ENCODE data around the gene SPEN.

SPEN gene

DNA sequence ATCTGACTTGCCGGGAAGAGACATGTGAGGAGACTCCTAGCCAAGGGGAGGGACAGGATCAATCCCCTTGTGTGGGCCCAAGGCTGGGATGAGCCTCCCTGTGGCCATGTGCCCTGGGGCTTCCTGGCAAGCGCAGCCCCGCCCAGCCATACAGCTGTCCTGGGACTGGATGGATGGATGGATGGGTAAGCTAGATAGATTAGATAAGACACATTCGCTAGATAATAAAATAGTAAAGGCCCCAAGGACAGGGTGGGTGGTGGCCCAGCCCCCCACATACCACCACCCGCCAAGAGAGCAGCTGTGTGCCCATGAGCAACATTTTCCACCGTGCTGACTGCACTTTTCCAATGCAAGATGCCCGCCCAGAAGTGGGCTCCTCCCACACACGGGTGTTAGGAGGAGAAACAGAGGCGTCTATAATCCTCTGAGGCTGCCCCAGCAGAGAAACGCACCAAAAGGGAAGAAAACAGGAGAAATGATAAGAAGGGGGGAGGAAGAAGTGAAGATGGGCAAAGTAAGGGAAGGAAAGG, 103.3 kb downstream of the SPEN start:
- no peak for DNase-seq

DNA sequence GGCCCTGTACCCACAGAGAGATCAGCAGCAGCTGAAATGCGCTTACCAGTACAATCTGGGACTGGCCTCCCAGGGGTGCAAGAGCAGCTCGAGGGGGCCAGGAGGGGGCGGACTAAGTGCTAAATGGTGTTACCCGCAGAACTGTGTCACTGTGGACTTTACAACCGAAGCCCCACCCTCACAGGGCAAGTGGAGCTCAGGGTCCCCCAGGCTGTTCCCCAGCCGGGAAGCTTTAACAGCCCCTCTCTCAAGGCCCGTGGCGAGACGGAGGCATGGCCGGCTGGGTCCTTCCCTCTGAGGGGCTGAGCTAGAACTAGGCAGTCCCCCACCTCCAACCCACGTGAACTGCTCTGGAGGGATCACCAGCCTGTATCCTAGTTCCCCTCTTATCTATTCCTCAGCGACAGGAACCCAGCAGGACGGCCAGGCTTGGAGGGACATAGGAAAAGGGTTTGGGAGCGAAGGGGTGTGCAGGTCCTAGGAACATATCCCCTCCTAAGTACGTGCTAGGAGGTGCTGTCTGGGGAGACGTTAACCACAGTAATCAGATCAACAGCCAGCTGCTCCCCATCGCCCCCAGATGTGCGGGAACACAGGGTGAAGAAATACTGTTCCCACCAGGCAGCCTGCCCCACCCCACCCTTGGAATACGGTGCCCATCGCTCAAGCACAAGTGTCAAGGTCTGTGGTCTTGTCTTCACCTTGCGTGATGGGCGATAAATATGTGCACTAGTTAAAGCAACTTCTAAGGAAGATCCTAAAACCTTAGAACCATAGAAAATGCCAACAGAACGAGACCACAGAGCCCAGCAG, 104.0 kb downstream of the SPEN start:
- peak; percentile 31 for DNase-seq

DNA sequence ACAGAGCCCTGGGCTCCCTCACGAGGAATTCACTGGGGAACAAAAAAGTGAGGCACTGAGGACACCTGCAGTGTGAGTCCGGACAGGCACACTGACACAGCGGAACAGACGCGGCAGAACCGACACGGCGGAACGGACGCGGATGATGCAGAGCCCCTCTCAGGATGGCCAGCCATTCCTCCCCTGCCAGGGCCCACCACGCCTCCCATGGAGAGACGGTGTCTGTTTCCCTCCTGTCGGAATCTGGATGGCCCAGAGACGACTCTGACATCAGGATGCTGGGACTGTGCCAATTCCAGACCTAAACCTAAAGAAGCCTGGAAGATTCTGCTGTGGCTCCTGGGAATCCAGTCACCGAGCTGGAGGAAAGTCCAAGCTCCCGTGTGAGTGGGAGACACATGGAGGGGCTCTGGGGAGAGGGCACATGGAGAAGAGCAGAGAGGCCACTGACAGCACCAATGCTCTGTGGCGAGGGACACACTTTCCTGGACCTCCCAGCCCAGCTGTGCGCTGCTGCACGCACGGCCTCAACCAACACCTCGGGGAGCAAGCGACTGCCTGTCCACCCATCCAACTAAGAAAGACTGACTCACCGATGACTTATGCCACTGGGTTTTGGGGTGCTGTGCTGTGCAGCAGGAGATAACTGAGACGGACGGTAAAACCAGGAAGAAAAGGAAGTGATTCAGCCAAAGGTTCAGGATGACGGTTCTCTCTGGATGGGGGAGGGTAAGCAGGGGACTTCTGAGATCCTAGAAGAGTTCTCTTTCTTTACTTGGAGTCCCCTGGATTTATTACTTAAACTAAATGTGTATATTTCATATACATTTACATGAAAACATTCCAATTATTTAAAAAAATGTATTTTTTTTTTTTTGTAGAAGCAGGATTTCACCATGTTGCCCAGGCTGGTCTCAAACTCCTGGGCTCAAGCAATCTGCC, 105.1 kb downstream of the SPEN start:
- DNase-seq, result no peak

DNA sequence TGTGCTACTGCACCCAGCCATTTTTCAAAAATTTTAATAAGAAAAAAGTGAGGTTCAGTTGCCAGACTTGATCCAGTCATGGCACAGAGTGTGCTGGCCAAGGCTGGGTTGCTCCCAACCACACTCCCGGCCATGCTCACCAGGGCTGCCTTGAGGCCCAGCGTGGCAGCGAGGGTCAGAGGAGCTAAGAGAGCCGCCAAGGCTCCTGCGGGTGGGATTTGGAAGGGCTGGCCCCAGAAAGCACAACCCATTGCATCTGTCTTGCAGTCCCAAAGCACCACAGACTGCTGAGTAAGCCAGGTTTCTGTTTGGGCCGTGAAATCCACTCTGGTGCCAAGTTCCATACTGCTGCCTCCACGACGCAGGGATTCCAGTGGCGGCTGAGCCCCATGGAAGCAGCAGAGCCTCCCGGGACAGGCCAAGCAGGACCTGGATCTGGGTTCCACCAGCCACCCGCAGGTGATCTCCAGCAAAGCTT, 105.8 kb downstream of the SPEN start:
- DNase-seq, result no peak

DNA sequence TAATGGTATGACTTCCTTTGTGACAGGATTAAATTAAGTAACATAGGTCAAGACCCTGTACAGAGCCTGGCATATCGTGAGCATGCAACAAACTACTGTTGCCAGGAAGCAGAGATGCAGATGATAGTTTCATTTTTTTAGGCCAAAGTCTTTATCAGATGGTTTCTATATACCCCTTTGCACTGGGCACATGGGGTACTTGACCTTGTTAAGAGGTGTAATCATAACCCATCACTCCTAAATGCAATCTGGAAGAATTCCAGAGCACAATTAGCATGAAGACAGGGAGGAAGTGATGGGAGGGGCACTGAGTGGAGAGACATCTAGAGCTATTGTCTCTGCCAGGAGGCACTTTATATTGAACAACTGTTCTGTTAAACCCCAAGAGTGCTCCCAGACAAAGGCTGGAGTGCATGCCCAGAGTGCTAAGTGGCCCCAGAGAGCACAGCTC, 106.3 kb downstream of the SPEN start:
- no peak for DNase-seq

DNA sequence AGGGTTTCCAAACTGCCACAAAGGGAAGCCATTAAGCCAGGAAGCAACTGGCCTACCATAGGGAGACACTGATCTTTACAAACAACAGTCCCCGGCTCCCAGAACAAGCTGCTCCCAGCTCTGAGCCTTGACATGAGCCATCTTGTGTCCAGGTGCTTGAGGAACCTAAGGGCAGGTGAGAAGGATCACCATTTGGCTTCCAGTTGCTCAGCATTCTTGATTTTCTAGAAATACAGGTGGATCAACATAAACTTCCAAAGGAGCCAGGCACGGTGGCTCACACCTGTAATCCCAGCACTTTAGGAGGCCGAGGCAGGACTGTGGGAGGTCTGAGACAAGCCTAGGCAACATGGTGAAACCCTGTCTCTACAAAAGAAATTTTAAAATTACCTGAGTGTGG, 106.8 kb downstream of the SPEN start:
- DNase-seq, result no peak

DNA sequence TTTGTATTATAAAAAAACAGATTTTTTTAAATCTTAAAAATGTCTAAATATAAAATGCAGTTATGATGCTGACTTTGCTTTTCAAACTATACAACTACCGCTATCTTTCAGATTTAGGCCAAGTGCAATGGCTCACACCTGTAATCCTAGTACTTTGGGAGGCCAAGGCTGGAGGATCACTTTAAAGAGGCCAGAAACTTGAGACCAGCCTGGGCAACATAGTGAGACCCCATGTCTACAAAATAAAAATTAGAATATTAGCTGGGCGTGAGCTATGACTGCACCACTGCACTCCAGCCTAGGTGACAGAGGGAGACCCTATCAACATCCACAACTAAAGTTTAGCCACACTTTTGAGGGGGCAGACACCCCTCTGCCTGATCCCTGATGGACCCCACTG, 108.0 kb downstream of the SPEN start:
- DNase-seq, result no peak

DNA sequence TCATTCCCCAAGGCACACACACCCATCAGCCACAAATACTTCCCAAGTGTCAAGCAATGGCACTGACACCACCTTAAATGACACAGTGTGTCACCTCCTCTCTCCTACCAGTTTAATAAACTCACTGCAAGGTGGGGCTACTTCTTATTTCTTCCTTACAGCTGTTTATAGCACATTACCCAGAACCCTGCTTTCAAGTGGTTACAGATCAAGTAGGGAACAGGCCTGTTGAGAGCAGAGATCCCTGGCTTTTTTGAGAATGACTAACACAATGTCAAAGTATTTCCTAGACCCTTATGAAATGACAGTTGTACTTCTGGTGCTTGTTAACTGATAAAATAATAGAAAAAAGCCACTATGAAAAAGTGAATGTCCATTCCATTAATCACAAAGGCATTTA, 108.6 kb downstream of the SPEN start:
- DNase-seq, result no peak

DNA sequence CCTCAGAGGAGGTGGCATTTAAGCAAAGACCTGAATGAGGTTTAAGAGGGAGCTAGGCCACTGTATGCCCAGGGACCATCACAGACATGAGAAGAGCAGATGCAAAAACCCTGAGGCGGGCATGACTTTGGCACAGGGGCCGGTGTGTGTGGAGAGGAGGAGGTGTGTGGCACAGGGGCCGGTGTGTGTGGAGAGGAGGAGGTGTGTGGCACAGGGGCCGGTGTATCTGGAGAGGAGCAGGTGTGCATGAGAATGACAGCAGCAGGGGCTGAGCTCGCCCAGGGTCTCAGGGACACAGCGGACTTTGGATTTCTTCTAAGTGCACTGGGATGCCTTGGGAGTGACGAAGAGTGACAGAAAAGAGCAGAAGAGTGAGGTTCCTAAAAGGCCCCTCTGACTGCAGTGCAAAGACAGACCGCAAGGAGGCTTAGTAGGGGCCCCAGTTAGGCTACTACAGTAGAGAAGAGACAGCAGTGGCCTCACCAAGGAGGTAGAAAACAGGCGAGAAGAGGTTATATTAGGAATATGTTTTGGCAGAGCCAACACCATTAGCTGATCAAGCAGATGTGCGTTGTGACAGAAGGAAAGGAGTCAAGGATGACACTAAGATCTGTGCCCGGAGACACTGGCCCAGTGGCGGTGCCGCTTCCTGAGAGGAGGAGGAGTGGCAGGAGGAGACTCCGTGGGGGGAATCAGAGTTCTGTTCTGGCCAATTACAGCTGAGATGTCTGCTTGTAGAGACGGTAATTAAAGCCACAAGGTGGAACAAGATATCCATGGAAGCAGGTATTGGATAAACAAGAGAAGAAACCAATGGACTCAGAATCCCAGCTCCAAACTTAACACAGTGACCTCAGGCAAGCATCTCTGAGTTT, 110.0 kb downstream of the SPEN start:
- DNase-seq, result no peak

DNA sequence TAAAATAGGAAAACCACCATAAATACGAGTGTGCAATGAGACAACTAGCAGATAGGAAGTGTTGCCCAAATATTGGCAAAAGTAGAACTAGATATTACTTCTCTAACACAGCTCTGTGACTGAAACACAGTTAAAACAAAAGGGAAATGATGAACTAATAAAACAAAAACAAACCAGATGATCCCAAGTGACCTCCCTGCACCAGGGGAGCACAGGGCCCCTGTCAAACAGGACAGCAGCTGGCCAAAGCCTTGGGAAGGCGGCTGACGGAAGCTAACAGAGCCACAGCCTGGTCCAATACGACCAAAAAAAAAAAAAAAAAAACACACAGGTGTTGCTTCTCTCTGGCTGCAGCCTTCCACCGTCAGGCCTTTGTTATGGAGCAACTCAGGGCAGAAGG, 110.6 kb downstream of the SPEN start:
- no peak for DNase-seq

DNA sequence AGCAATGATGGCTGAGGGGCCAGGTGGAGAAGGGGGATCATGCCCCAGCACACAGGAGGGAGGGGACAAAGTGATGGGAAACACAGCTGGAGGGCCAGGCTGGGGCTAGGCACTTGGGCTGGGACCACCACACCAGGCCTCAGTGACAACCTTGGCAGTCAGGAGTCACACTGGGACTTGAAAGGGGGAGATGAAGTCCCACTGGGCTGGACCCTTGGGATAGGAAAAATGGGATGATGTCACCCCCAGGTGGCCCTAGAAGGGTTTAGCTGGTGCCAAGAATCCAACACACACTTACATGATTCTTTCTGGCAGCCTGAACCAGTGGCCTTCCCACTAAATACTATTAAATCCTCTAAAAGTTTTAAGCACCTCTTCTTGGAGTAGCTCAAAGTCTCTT, 111.3 kb downstream of the SPEN start:
- no peak for DNase-seq

DNA sequence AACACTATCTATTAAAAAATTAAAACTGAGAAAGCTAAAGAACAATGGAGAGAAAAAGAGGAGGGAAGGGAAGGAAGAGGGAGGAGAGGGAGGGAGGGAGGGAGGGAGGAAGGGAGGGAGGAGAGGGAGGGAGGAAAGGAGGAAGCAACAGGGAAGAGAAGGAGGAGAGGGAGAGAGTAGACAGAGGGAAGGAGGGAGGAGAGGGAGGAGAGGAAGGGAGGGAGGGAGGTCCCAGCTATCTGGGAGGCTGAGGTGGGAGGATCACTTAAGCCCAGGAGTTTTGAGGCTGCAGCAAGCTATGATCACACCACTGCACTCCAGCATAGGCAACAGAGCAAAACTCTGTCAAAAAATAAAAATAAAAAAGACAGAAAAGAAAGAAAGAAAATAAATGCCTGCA, 111.9 kb downstream of the SPEN start:
- no peak for DNase-seq

DNA sequence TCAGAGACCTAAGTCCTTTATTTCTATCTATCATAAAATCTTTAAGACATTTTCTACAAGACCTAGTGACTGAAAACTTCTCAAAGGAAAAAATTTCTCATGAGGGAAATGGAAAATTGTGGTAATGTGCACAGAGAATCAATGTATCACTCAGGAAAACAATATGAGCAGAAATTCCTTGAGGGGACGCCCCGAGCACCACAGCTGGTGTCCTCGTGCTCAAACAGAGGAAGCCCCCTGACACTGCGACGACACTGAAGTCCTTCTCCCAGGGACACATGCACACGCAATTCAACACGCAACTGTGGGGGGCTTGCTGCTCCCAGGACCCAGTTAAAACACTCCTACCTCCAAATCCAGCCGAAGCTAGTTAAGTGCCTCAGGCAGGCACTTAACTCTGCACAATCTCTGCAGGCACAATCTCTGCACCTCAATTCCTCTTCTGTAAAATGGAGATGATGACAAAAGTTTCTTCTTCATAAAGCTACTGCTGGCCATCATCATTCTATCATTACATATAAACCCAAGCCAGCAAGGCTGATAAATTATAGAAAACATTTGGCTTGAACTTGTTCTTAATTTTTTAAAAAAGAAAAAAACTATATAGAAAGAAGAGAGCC, 112.4 kb downstream of the SPEN start:
- DNase-seq, result no peak

DNA sequence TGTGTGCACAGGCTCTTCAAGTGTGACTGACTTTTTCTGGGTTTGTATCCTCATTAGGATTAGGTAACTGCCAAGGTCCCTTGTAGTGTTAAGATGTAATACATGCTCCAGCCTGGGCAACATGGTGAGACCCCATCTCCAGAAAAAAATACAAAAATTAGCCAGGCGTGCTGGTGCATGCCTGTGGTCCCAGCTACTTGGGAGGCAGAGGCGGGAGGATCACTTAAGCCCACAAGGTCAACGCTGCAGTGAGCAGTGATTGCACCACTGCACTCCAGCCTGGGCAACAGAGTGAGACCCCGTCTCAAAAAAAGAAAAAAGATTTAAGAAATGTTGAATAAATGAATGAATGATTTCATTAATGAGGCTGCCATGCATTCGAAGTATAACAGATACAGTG, 113.3 kb downstream of the SPEN start:
- no peak for DNase-seq

DNA sequence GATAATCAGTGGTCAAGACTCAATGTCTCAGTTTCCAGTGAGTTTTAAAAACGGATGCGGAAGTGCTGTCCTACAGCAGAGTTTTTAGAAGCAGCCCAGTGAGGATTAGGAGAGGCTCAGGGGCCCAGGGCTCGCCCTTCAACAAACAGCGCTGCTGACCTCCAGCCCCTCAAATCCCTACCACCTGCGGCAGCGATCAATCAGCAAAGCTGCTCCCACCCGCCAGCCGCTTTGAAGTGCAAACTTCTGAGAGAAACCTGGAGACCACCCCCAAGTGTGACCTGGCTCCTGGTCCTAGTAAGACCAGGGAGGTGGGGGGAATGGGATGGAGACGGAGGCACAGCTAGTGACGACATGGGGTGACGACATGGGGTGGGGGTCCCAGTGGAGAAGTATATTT, 114.0 kb downstream of the SPEN start:
- no peak for DNase-seq

DNA sequence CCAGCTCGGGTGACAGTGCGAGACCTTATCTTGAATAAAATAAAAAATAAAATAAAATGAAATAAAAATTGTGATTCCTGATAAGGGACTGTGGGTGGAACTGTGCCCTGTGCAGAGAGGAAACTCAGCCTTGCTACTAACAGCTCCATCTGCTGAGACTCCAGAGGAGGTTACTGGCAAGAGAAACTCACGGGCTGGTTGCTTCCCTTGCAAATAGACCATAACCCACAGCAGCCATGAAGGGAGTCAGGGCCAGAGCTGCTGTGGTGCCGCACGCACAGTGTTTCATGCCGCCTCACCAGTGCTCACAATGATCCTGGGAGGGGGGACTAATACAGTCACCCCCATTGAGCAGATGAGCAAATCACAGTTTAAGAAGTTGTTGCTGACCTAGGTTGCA, 114.7 kb downstream of the SPEN start:
- DNase-seq, result no peak

DNA sequence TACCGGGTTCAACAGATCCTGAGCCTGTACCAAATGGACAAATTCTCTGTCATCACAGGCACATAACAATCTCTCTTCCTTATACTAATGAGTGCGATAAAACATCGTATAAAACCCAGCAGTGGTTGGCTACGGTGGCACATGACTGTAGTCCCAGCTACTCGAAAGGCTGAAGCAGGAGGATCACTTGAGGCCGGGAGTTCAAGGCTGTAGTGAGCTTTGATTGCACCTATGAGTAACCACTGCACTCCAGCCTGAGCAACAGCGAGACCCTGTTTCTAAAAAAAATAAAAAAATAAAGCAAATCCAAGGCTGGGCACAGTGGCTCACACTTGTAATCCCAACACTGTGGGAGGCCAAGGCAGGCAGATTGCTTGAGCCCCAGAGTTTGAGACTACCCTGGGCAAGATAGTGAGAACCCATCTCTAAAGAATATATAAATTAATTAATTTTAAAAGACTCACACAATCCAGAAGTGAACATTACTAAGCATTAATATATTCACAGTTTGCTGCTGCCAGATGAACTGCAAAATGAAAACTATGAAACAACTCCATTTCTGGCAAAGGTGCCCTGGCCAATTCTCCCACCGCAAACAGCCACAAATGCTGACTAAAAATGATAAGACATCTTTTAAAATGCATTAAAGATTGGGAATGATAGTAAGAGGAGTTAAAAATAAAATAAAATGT, 115.3 kb downstream of the SPEN start:
- DNase-seq, result no peak

DNA sequence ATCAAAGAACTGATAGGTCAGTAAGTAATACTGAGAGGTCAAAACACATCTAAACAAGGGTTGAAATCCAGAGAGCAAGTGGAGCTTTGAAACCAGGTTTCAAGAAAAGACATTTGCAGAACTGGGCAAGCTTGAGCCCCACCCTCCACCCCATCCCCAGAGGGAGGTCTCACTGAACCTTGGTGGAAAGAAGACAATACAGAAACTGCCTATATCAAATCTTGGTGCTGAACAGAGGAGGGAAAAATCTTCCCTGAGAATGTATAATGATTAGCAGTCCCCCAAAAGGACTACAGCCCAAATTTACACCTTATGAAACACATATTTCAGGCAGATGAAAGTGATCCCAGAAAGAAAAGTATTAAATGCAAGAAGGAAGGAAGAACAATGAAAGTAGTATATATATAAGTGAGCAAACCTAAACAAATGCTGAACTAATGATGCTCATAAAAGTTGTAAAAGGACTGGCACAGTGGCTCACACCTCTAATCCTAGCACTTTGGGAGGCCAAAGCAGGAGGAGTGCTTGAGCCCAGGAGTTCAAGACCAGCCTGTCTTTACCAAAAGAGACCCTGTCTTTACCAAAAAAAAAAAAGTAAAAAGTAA, 116.0 kb downstream of the SPEN start:
- DNase-seq, result no peak

DNA sequence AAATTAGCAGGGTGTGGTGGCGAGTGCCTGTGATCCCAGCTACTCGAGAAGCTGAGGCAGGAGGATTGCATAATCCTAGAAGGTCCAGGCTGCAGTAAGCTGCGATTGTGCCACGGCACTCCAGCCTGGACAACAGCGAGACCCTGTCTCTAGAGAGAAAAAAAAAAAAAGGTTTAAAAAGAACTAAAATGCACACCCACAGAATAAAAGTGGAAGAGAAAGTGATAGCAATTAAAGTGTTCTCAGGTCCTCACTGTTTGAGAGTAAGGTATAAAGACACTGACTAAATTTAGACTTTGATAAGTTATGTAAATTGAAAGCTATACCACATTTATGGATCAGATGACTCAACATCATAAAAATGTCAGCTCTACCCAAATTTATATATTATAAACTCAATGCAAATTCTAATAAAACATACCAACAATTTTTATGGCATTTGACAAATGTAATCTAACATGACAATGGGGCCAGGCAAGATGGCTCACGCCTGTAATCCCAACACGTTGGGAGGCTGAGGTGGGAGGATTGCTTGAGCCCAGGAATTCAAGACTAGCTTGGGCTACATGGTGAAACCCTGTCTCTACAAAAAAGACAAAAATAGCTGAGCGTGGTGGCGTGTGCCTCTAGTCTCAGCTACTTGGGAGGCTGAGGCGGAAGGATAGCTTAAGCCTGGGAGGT, 116.6 kb downstream of the SPEN start:
- DNase-seq, result no peak

DNA sequence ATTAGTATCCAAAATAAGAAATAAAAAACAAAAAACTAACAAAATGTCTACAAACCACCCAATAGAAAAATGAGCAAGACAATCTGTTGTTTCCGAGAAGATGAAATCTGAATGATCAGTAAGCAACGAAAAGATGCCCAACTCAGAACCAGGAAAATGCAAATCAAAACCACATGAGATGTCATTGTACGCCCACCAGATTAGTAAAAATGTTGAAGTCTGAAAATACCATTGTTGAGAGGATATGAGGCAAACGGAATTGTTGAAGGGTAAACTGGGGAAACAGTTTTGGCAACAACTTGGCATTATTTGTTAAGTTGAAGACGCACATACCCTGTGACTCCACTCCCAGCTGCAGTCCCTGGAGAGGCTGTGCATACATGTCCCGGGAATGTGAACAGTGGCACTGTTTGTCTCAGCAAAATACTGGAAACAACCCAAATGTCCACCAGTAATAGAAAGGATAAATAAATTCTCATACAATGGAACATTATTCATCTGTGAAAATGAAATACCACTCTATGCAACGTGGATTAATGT, 117.8 kb downstream of the SPEN start:
- no peak for DNase-seq

Measured in activated gamma-delta T cell treated with Interleukin-2 at 50 U/mL for 16 hours (primary cell).